CD14-positive monocyte (primary cell): ENCODE measurements around the gene BPNT1. TPM values are rescaled to one million over a fixed set of nuclear protein-coding genes. Genes with fewer than 3 reads are reported as not detected.

Source experiments
- DNase-seq, 3 donors: peaks; one replicate each; pipeline ENCODE4 v3.0.0-alpha.2; 2011 to 2022
- H2AFZ ChIP-seq: 2 replicates; pipeline ENCODE4 v1.6.0; 2012; ENCODE audit warnings: mild to moderate bottlenecking, low read depth, low read length, inconsistent platforms; ENCODE audit not compliant: insufficient read depth, poor library complexity, severe bottlenecking
- H3K27ac ChIP-seq, 2 donors: 1 replicate in 1 of 2; 2 replicates in 1 of 2; pipeline ENCODE4 v1.5.1; 2012 to 2013; ENCODE audit warnings: low read length in 2 of 2, control low read depth in 1 of 2, inconsistent platforms in 1 of 2, low read depth in 1 of 2, mild to moderate bottlenecking in 1 of 2
- H3K27me3 ChIP-seq, 2 donors: one replicate each; pipeline versions ENCODE4 v1.6.0 to v1.6.1; 2011 to 2013; ENCODE audit warnings: low read length in 2 of 2; ENCODE audit not compliant: control insufficient read depth in 2 of 2, insufficient read depth in 2 of 2
- H3K36me3 ChIP-seq, 2 donors: replicated peaks in 1 of 2; 1 replicate in 1 of 2; 2 replicates in 1 of 2; pipeline versions ENCODE4 v1.5.1 to v1.6.1; 2012 to 2013; ENCODE audit warnings: low read length in 2 of 2, control low read depth in 1 of 2, inconsistent platforms in 1 of 2, mild to moderate bottlenecking in 1 of 2; ENCODE audit not compliant: insufficient read depth in 2 of 2, control insufficient read depth in 1 of 2
- H3K4me1 ChIP-seq, 2 donors: 1 replicate in 1 of 2; 2 replicates in 1 of 2; pipeline versions ENCODE4 v1.5.1 to v1.6.1; 2012 to 2013; ENCODE audit warnings: low read length in 2 of 2, control low read depth in 1 of 2, inconsistent platforms in 1 of 2, mild to moderate bottlenecking in 1 of 2, moderate library complexity in 1 of 2; ENCODE audit not compliant: insufficient read depth in 2 of 2, control insufficient read depth in 1 of 2
- H3K4me2 ChIP-seq: replicated peaks from 2 replicates; pipeline ENCODE3; 2012; ENCODE audit warnings: low read length, moderate library complexity, mild to moderate bottlenecking; ENCODE audit not compliant: poor library complexity, severe bottlenecking; ENCODE audit errors: extremely low read depth
- H3K4me3 ChIP-seq, 3 experiments: fragments of 200-600 bp in 1 of 3; sonication (generic) in 1 of 3; replicated peaks in 1 of 3; 1 replicate in 2 of 3; 2 replicates in 1 of 3; pipeline ENCODE4 v1.5.1; 2011 to 2013; ENCODE audit warnings: low read length in 3 of 3, mild to moderate bottlenecking in 3 of 3, control low read depth in 2 of 3, low read depth in 2 of 3, inconsistent platforms in 1 of 3, moderate library complexity in 1 of 3
- H3K79me2 ChIP-seq: 2 replicates; pipeline ENCODE4 v1.6.0; 2012; ENCODE audit warnings: mild to moderate bottlenecking, control low read depth, inconsistent platforms, low read length, moderate library complexity; ENCODE audit not compliant: insufficient read depth
- H3K9ac ChIP-seq: 2 replicates; pipeline ENCODE4 v1.6.0; 2017; ENCODE audit warnings: low read length, mild to moderate bottlenecking; ENCODE audit not compliant: insufficient read depth, poor library complexity, severe bottlenecking
- H3K9me3 ChIP-seq, 2 donors: replicated peaks in 1 of 2; 1 replicate in 1 of 2; 2 replicates in 1 of 2; pipeline versions ENCODE4 v1.5.1 to v1.6.1; 2012 to 2013; ENCODE audit warnings: low read length in 2 of 2, control low read depth in 1 of 2; ENCODE audit not compliant: control insufficient read depth in 1 of 2, insufficient read depth in 1 of 2
- H4K20me1 ChIP-seq: 2 replicates; pipeline ENCODE4 v1.6.0; 2012; ENCODE audit warnings: mild to moderate bottlenecking, low read length, control low read depth, moderate library complexity; ENCODE audit not compliant: insufficient read depth
- H3K27ac Mint-ChIP-seq, 7 donors: one replicate each; pipeline ENCODE4 v1.8.0; 2020; ENCODE audit warnings: mild to moderate bottlenecking in 7 of 7, mixed read lengths in 7 of 7, moderate library complexity in 6 of 7, inconsistent platforms in 2 of 7
- H3K27me3 Mint-ChIP-seq, 3 donors: one replicate each; pipeline ENCODE4 v1.8.0; 2021 to 2022; ENCODE audit warnings: low read depth in 3 of 3, mild to moderate bottlenecking in 3 of 3, mixed read lengths in 3 of 3, moderate library complexity in 3 of 3, inconsistent platforms in 1 of 3
- H3K36me3 Mint-ChIP-seq, 2 donors: one replicate each; pipeline ENCODE4 v1.8.0; 2020; ENCODE audit warnings: mixed read lengths in 2 of 2, inconsistent platforms in 1 of 2, mild to moderate bottlenecking in 1 of 2
- H3K4me1 Mint-ChIP-seq: one replicate; pipeline ENCODE4 v1.8.0; 2020; ENCODE audit warnings: mild to moderate bottlenecking, mixed read lengths
- H3K4me3 Mint-ChIP-seq, 2 donors: one replicate each; pipeline ENCODE4 v1.8.0; 2020; ENCODE audit warnings: mild to moderate bottlenecking in 2 of 2, mixed read lengths in 2 of 2, moderate library complexity in 1 of 2
- H3K9me3 Mint-ChIP-seq, 7 donors: one replicate each; pipeline ENCODE4 v1.8.0; 2020 to 2022; ENCODE audit warnings: mixed read lengths in 7 of 7, mild to moderate bottlenecking in 6 of 7, moderate library complexity in 6 of 7, inconsistent platforms in 2 of 7
- WGBS: methylation state at CpG from one replicate; pipeline ENCODE4 v1.1.5; 2013; ENCODE audit warnings: missing lambda C conversion rate; ENCODE audit not compliant: insufficient coverage; 5-methylcytosine and 5-hydroxymethylcytosine counted together
- intact Hi-C, 2 donors: fragments of 100-400 bp; cut with micrococcal nuclease; formaldehyde crosslinking; loops; one replicate each; pipeline versions ENCODE4 v1.15.0 to v1.15.1; 2023
- polyA plus RNA-seq, 3 donors: library from polyadenylated mRNA; depleted of rRNA in 1 of 3; unstranded in 2 of 3; stranded (reverse) in 1 of 3; fragments of 300-500 nt in 2 of 3; fragments of >200 nt in 1 of 3; fragmentation: Illumina TruSeq in 2 of 3; gene quantifications; 1 replicate in 2 of 3; 2 replicates in 1 of 3; pipeline ENCODE4 v1.2.3, GENCODE V29; 2012 to 2021
- TF ChIP-seq, protein P1 (sequence below): fragments of 200-600 bp; IDR thresholded peaks from one replicate; pipeline ENCODE4 v1.8.0; 2022; ENCODE audit warnings: antibody characterized with exemption, mild to moderate bottlenecking

BPNT1 gene
- polyA plus RNA-seq, 3 donors: 5.8 to 10.1 (median 9.8) TPM

GRCh38 chr1:220062629-220063028 is 27.0 kb downstream of the BPNT1 start:
- H3K9me3 ChIP-seq: no peaks in the 10 kb centered on the region
- H3K79me2 ChIP-seq: no peaks in the 10 kb centered on the region
- intact Hi-C loops: no loop called here
- H3K27ac Mint-ChIP-seq: no peak overlapping the region
- H3K4me1 Mint-ChIP-seq: no peaks in the 10 kb centered on the region
- H2AFZ ChIP-seq: no peak overlapping the region
- no peak overlapping the region for H3K4me2 ChIP-seq
- TF ChIP-seq, protein P1, sequence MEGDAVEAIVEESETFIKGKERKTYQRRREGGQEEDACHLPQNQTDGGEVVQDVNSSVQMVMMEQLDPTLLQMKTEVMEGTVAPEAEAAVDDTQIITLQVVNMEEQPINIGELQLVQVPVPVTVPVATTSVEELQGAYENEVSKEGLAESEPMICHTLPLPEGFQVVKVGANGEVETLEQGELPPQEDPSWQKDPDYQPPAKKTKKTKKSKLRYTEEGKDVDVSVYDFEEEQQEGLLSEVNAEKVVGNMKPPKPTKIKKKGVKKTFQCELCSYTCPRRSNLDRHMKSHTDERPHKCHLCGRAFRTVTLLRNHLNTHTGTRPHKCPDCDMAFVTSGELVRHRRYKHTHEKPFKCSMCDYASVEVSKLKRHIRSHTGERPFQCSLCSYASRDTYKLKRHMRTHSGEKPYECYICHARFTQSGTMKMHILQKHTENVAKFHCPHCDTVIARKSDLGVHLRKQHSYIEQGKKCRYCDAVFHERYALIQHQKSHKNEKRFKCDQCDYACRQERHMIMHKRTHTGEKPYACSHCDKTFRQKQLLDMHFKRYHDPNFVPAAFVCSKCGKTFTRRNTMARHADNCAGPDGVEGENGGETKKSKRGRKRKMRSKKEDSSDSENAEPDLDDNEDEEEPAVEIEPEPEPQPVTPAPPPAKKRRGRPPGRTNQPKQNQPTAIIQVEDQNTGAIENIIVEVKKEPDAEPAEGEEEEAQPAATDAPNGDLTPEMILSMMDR: no peak
- H3K4me1 ChIP-seq: no peaks in the 10 kb centered on the region
- WGBS: no CpG with 5 or more reads among the region's 6 CpGs
- H4K20me1 ChIP-seq: no peaks in the 10 kb centered on the region
- H3K9me3 Mint-ChIP-seq: no peaks in the 10 kb centered on the region
- no peaks in the 10 kb centered on the region for H3K27me3 ChIP-seq
- H3K27ac ChIP-seq: no peak overlapping the region
- no peak overlapping the region for H3K4me3 ChIP-seq
- H3K36me3 Mint-ChIP-seq: peaks cover 47 to 57% of the 10 kb centered on the region in 2 donors
- H3K4me3 Mint-ChIP-seq: no peak overlapping the region
- H3K27me3 Mint-ChIP-seq: no peaks in the 10 kb centered on the region
- peaks cover 43 to 82% of the 10 kb centered on the region in 2 donors for H3K36me3 ChIP-seq
- no peak overlapping the region for H3K9ac ChIP-seq
- DNase-seq: no peak

DNA sequence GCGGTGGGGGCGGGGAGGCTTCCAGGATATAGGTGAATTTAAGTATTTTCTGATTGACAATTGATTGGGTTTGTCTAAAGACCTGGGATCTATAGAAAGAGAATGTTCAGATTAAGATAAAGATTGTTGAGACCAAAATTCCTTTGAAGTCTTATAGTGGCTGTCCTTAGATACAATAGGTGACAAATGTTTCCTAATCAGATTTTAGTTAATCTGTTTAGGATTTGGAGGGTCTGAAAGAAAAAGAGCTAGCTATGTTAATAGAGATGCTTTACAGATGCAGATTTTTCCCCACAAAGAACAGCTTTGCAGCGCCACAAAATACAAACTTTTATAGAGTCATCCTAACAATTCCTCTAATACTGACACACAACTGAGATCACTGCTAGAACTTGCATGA is 28.7 kb downstream of the BPNT1 start:
- peak overlapping the region in 1 of 7 donors; percentile 1 for H3K27ac Mint-ChIP-seq
- Histone ChIP-seq H2AFZ (no peak overlapping the region), H3K27me3 (no peaks in the 10 kb centered on the region), H3K36me3 (peaks cover 34 to 67% of the 10 kb centered on the region in 2 donors), H3K27ac (no peak overlapping the region), H3K9ac (no peak overlapping the region), H3K4me1 (no peaks in the 10 kb centered on the region), H4K20me1 (no peaks in the 10 kb centered on the region), H3K4me3 (no peak overlapping the region), H3K9me3 (no peaks in the 10 kb centered on the region), H3K4me2 (no peak overlapping the region), H3K79me2 (no peaks in the 10 kb centered on the region)
- H3K9me3 Mint-ChIP-seq: no peaks in the 10 kb centered on the region
- no peaks in the 10 kb centered on the region for H3K4me1 Mint-ChIP-seq
- no peak overlapping the region for H3K4me3 Mint-ChIP-seq
- 100% methylated on average over 2 of the region's 3 CpGs for WGBS
- H3K36me3 Mint-ChIP-seq: peaks cover 46 to 54% of the 10 kb centered on the region in 2 donors
- intact Hi-C loops: no loop called here
- DNase-seq: no peak
- TF ChIP-seq, protein P1: no peak
- H3K27me3 Mint-ChIP-seq: no peaks in the 10 kb centered on the region
